ENCODE results near the gene B3GNT7. TPM values are rescaled to one million over a fixed set of nuclear protein-coding genes. Genes with fewer than 3 reads are reported as not detected.

The B3GNT7 gene
- total and polyA plus RNA-seq, 4 donors = 0.74 to 1.7 (median 1.0) TPM

GRCh38 chr2:231364061-231364460, 31.4 kb upstream of the B3GNT7 start:
- Histone ChIP-seq H3K36me3 (ENCODE audit: control insufficient read depth in 4 of 4, insufficient read depth in 3 of 4, low read depth in 1 of 4, low read length in 3 of 4) (no peaks in the 10 kb centered on the region), H3K27me3 (ENCODE audit: control insufficient read depth in 4 of 4, insufficient read depth in 4 of 4, low read length in 3 of 4) (no peaks in the 10 kb centered on the region), H3K27ac (ENCODE audit: low read depth in 1 of 2, low read length in 2 of 2) (no peak overlapping the region), H3K9ac (ENCODE audit: low read depth in 1 of 2, low read length in 2 of 2) (no peak overlapping the region), H3K4me3 (ENCODE audit: low read depth in 1 of 3, low read length in 3 of 3) (no peak overlapping the region), H3K9me3 (ENCODE audit: control insufficient read depth in 4 of 4, low read length in 3 of 4) (no peaks in the 10 kb centered on the region), H3K4me1 (ENCODE audit: control insufficient read depth in 4 of 4, insufficient read depth in 4 of 4, low read length in 3 of 4) (peaks cover 0 to 3% (median 0%) of the 10 kb centered on the region in 4 donors)
- TF ChIP-seq RXRA (IDR thresholded peaks at IDR 0.05) = no peak
- no peak for TF ChIP-seq FOXA1 (IDR thresholded peaks at IDR 0.05)
- no peak for TF ChIP-seq TAF1 (conservative IDR thresholded peaks at IDR 0.05)
- TF ChIP-seq GABPA (IDR thresholded peaks at IDR 0.05 in 1 of 2, conservative IDR thresholded peaks at IDR 0.05 in 1 of 2) = no peak
- no peak for TF ChIP-seq HNF4A (conservative IDR thresholded peaks at IDR 0.05)
- TF ChIP-seq FOXA2 (IDR thresholded peaks at IDR 0.05) = no peak
- WGBS = 89% methylated on average over 5 of the region's 5 CpGs
- DNase-seq (ENCODE audit: low spot score) = no peak

GRCh38 chr2:231364961-231365810, 30.3 kb upstream of the B3GNT7 start:
- Histone ChIP-seq H3K9ac (ENCODE audit: low read depth in 1 of 2, low read length in 2 of 2) (no peak overlapping the region), H3K27ac (ENCODE audit: low read depth in 1 of 2, low read length in 2 of 2) (no peak overlapping the region)

GRCh38 chr2:231367178-231367577, 28.3 kb upstream of the B3GNT7 start:
- H3K4me1 ChIP-seq (ENCODE audit: control insufficient read depth in 4 of 4, insufficient read depth in 4 of 4, low read length in 3 of 4) = peaks cover 0 to 3% (median 0%) of the 10 kb centered on the region in 4 donors
- no peak for DNase-seq (ENCODE audit: low spot score)
- H3K27ac ChIP-seq (ENCODE audit: low read depth in 1 of 2, low read length in 2 of 2) = no peak overlapping the region
- H3K4me3 ChIP-seq (ENCODE audit: low read depth in 1 of 3, low read length in 3 of 3) = no peak overlapping the region
- no peaks in the 10 kb centered on the region for H3K36me3 ChIP-seq (ENCODE audit: control insufficient read depth in 4 of 4, insufficient read depth in 3 of 4, low read depth in 1 of 4, low read length in 3 of 4)
- no peak overlapping the region for H3K9ac ChIP-seq (ENCODE audit: low read depth in 1 of 2, low read length in 2 of 2)
- no peaks in the 10 kb centered on the region for H3K27me3 ChIP-seq (ENCODE audit: control insufficient read depth in 4 of 4, insufficient read depth in 4 of 4, low read length in 3 of 4)
- TF ChIP-seq YY1 (IDR thresholded peaks at IDR 0.05) (no peak), HNF4A (conservative IDR thresholded peaks at IDR 0.05) (no peak), JUND (IDR thresholded peaks at IDR 0.05) (no peak)
- 95% methylated on average over 8 of the region's 8 CpGs for WGBS
- H3K9me3 ChIP-seq (ENCODE audit: control insufficient read depth in 4 of 4, low read length in 3 of 4) = no peaks in the 10 kb centered on the region

More at GRCh38 chr2:231364961-231365810, 30.3 kb upstream of the B3GNT7 start:
- no peak for TF ChIP-seq RAD21 (IDR thresholded peaks at IDR 0.05)
- no peak for TF ChIP-seq RXRA (IDR thresholded peaks at IDR 0.05)
- TF ChIP-seq GABPA (IDR thresholded peaks at IDR 0.05 in 1 of 2, conservative IDR thresholded peaks at IDR 0.05 in 1 of 2) = no peak
- TF ChIP-seq FOXA1 (IDR thresholded peaks at IDR 0.05) = no peak
- no peak for TF ChIP-seq YY1 (IDR thresholded peaks at IDR 0.05)
- TF ChIP-seq FOXA2 (IDR thresholded peaks at IDR 0.05) = no peak
- no peak for TF ChIP-seq HNF4A (conservative IDR thresholded peaks at IDR 0.05)
- no peak for TF ChIP-seq NR2F2 (IDR thresholded peaks at IDR 0.05)
- TF ChIP-seq HNF4G (IDR thresholded peaks at IDR 0.05) = no peak
- no peaks in the 10 kb centered on the region for H3K27me3 ChIP-seq (ENCODE audit: control insufficient read depth in 4 of 4, insufficient read depth in 4 of 4, low read length in 3 of 4)
- H3K9me3 ChIP-seq (ENCODE audit: control insufficient read depth in 4 of 4, low read length in 3 of 4) = no peaks in the 10 kb centered on the region
- peaks cover 0 to 3% (median 0%) of the 10 kb centered on the region in 4 donors for H3K4me1 ChIP-seq (ENCODE audit: control insufficient read depth in 4 of 4, insufficient read depth in 4 of 4, low read length in 3 of 4)
- no peaks in the 10 kb centered on the region for H3K36me3 ChIP-seq (ENCODE audit: control insufficient read depth in 4 of 4, insufficient read depth in 3 of 4, low read depth in 1 of 4, low read length in 3 of 4)
- H3K4me3 ChIP-seq (ENCODE audit: low read depth in 1 of 3, low read length in 3 of 3) = no peak overlapping the region
- no peak for DNase-seq (ENCODE audit: low spot score)
- WGBS = 75% methylated on average over 22 of the region's 22 CpGs

- DNase-seq (ENCODE audit: low spot score) = no peak
- WGBS = 90% methylated on average over 23 of the region's 23 CpGs
- Histone ChIP-seq H3K27me3 (ENCODE audit: control insufficient read depth in 4 of 4, insufficient read depth in 4 of 4, low read length in 3 of 4) (no peaks in the 10 kb centered on the region), H3K9ac (ENCODE audit: low read depth in 1 of 2, low read length in 2 of 2) (no peak overlapping the region), H3K36me3 (ENCODE audit: control insufficient read depth in 4 of 4, insufficient read depth in 3 of 4, low read depth in 1 of 4, low read length in 3 of 4) (no peaks in the 10 kb centered on the region), H3K27ac (ENCODE audit: low read depth in 1 of 2, low read length in 2 of 2) (no peak overlapping the region), H3K4me3 (ENCODE audit: low read depth in 1 of 3, low read length in 3 of 3) (no peak overlapping the region), H3K4me1 (ENCODE audit: control insufficient read depth in 4 of 4, insufficient read depth in 4 of 4, low read length in 3 of 4) (no peaks in the 10 kb centered on the region), H3K9me3 (ENCODE audit: control insufficient read depth in 4 of 4, low read length in 3 of 4) (no peaks in the 10 kb centered on the region)
- TF ChIP-seq EGR1 (IDR thresholded peaks at IDR 0.05; ENCODE audit: low read depth in 2 of 2) = no peak
Measured at GRCh38 chr2:231369580-231370428, 25.7 kb upstream of the B3GNT7 start.

All from liver (tissue), 9 donors.